Right ventricle myocardium superior (tissue), 1 donor: Measurements from ENCODE around the gene MRPL44. TPM values are rescaled to one million over a fixed set of nuclear protein-coding genes. Genes with fewer than 3 reads are reported as not detected.

Experiments
- ATAC-seq: fragments of 200-7000 bp; cut with Tn5 transposase; one replicate; pipeline ENCODE4 v1.9.1; 2020; ENCODE audit warnings: mild to moderate bottlenecking; ENCODE audit not compliant: poor library complexity
- DNase-seq: peaks from one replicate; pipeline ENCODE4 v3.0.0-alpha.2; 2020
- intact Hi-C: fragments of 100-400 bp; cut with DNase I; formaldehyde crosslinking; loops from one replicate; pipeline ENCODE4 v1.11.2; 2022
- total RNA-seq: library from RNA; stranded (reverse); fragmentation: NEBNext Ultra II Directional; extraction: Animal tissue kit (Norgen Biotek cat#: 25700); gene quantifications from one replicate; pipeline ENCODE4 v1.2.1, GENCODE V29; 2021
- donor health status: DM: no; HTN: yes; CAD: no; lungs with severe emphysema.

MRPL44 gene
- total RNA-seq, 1 donor from 2014 or later = 33.9 TPM

DNA sequence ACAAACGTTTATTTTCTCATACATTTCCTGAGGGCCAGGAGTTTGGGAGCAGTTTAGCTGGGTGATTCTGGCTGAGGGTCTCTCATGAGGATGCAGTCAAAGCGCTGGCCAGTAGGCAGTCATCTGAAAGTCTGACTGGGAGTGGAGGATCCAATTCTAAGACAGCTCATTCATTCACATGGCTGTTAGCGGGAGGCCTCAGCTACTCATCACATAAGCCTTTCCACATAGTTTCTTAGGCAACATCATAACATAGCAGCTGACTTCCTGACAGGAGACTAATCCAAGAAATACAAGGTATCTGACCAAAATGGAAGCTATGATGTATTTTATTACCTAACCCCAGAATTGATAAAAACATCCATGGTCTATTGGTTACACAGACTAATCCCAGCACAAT, 2.9 kb upstream of the MRPL44 start:
- DNase-seq = no peak
- intact Hi-C loops = no loop called here
- ATAC-seq = no peak

DNA sequence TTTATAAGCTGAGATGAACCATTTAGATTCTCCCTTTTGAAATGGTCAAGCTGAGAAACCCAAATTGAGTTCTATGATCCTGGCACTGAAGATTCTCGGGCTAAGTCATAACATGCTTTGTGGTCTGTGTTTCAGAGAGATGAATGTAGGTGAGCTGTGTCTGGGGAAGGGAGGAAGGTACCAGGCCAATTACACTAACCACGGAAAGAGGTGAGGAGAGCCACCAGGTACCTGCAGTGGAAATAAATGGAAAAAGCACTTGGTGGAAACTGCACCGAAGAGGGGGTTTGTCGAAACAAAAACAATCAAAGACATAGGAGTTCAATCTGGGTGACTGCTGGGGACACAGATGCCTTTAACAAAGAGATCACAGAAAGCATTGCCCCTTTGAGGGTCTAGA, 963 bp upstream of the MRPL44 start:
- intact Hi-C loops = no loop called here
- DNase-seq (no peak), ATAC-seq (no peak)

DNA sequence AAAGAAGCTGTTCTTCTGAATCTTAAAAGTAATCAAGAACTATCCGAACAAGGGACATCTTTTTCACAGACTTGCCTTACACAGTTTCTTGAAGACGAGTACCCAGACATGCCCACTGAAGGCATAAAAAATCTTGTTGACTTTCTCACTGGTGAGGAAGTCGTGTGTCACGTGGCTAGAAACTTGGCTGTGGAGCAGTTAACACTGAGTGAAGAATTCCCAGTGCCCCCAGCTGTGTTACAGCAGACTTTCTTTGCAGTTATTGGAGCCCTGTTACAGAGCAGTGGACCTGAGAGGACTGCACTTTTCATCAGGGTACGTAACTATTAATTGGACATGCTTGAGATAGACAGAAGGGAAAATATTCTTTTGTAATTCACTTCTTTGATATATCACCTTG, 2.4 kb downstream of the MRPL44 start:
- DNase-seq = no peak
- peak; percentile 21 for ATAC-seq
- intact Hi-C loops = no loop called here

DNA sequence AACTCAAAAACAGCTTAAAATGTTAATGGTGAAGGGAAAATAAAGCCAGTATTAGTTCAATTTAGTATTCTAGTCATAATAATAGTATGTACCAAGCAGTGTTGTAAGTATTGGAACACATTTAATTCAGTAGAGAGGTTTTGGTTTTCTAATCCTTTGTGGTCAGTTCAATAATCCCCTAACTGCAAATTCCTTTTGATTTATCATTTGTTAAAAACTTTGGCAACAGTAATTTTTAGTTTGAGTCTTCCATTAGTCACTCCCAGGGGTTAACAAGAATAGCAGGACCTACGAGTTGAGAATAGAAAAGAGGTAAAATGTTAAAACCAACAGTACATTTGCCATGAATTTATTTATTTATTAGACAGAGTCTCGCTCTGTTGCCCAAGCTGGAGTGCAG, 10.7 kb downstream of the MRPL44 start:
- DNase-seq = no peak
- ATAC-seq = no peak
- intact Hi-C loops = no loop called here

DNA sequence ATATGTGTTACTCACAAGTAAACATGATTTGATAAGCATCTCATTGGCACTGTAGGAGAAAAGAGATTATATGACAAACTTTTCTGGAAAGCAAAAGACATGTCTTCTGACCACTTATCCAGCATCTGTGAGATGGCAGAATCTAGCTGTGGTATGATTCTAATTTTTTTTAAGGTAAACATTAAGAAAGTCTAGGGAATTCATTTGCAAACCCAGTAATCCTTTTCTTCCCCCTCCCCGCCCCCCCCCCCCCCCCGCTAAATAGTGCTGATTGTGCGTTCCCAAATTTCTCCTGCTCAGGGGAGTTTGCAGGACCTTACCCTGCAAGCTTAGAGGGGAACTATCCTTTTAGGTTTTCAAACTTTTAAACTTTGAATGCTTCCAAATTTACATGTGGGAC, 12.1 kb downstream of the MRPL44 start:
- intact Hi-C loops = no loop called here
- DNase-seq (no peak), ATAC-seq (no peak)

DNA sequence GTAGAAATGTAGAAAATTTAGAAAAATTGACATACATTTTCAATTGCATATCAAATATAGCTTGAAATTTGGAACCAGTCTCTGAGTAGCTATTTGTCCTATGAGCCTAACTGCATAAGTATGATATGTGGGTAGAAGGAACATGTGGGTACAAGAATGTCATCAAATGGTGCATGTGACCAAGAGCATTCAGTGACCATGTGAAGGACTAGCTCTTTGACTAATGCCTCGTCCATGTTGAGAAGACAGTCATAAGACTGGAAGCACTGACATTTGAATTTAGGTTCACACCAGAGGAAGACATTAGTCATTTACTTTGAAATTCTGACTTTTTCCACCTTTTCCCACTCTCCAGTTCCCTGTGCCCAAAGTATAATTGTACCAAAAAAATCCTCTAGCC, 12.6 kb downstream of the MRPL44 start:
- intact Hi-C loops = no loop called here
- ATAC-seq = no peak
- DNase-seq = no peak

DNA sequence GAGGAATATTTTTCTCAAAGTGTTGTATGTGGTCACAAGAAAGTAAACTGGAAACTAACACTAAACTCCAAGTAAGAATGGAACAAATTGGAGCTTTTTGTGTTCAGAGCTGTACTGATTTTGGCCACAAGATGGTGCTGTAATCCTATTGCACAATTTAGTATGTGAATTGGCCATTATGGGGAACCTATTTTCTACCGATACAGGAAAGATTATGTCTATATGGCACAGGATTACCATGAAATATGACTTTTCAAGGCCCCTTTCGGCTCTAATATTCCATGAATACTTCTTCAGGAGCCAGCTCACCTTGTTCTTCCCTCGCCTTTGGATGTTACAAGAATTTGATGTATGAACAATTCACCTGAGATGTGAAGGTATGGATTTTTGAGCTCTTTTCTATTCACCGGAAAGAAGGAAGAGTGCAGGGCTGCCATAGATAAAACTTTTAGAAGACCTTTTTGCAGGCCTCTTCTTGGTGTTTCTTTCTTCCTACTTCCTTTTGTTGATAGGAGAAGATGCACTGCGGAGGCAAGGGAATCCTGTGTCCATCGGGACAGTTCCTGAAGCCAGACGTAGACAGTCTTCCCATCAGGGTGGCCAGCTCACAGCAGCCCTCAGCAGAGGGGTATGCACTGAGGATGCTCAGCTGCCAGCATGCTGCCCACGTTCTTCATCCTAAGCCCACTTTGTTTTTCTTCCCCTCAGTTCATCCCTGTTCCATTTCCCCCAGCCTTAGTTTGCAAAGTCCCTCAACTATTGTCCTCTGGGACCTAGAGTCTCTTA, 13.3 kb downstream of the MRPL44 start:
- intact Hi-C loops = no loop called here
- ATAC-seq = peak; percentile 68
- DNase-seq = no peak

DNA sequence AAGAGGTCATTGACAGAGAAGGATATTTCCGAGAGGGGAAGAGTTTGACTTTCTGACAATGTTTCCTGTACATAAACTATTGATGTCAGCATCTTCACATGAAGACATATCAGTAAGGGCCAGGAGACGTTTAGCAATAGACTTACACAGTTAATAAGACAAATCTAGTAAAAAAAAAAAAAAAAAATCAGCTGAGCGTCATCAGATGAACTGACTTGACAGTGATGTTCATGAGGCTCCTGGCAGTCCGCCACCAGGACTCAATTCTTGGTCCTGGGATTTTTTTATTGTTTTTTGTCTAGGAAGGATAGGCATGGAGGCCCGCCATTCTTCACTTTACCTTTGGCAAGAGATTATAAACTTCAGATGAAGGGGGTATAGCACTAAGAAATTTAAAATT, 14.5 kb downstream of the MRPL44 start:
- intact Hi-C loops = no loop called here
- no peak for ATAC-seq
- no peak for DNase-seq

DNA sequence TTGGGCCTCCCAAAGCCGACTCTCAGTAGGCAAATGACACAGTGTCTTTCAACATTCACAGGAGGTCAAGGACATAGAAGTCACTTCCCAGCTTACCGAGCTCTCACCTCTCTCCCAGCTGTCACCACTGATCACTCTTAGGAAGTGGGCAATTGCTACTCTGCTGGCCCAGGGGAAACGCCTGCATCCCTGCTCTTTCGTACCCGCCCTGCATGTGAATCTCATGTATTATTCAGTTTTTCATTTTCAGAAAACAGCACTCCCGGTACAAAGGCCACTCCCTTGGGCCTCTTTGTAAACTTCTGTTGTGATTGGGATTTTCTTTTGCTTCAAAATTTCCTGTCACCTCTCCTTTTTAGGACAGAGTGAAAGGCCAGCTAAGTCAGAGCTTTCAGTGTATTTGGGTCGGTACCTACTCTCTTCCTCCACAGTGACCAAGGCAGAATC, 15.4 kb downstream of the MRPL44 start:
- no peak for DNase-seq
- ATAC-seq = no peak
- intact Hi-C loops = no loop called here

DNA sequence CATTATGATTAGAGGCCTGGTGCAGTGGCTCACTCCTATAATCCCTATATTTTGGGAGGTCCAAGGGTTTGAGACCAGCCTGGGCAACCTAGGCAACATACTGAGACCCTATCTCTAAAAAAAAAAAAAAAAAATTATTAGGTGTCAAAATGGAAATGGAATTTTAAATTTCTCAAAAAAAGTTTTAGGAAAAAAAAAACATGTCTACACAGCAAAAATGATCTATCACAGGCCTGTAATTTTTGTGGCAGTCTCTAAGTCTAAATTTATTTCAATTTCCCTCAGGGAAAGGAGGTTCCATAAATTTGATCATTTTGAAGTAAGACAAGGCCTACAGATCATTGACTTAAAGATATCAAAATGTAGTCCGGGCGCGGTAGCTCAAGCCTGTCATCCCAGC, 16.3 kb downstream of the MRPL44 start:
- intact Hi-C loops = no loop called here
- ATAC-seq (no peak), DNase-seq (no peak)

DNA sequence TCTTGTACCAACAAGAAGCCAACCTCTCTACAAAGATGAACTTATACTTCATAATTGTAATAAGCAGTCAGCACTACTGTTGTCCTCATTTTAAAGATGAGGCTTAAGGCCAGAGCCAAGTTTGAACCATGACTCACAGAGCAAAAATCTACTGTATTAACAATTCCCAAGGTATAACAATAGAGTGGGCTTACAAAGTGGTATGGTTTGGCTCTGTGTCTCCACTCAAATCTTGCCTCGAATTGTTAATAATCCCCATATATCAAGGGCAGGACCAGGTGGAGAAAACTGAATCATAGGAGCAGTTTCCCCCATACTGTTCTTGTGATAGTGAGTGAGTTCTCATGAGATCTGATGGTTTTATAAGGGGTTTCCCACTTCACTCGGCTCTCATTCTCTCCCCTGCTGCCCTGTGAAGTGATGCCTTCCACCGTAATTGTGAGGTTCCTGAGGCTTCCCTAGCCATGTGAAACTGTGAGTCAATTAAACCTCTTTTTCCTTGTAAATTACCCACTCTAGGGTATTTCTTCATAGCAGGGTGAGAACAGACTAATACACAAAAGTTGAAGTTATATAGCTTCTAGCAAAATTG, 19.5 kb downstream of the MRPL44 start:
- intact Hi-C loops = no loop called here
- no peak for ATAC-seq
- no peak for DNase-seq

DNA sequence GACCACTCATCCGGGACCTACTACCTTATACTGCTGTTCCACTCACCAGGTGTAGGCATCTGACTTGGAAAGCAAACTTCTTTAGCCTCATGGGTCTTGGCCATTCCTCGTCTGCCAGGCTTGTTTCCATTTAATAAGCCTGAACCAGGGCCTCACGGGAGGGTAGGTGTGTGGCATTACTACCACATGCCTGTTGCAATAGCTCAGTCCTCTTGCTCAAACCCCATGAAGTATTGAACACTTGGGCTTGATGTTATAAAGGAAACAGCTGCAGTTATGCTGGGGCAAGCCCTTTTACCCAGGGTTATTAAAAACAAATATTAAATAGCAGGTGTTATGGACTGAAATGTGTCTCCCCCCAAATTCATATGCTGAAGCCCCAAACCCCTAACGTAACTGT, 21.2 kb downstream of the MRPL44 start:
- intact Hi-C loops = no loop called here
- ATAC-seq = no peak
- no peak for DNase-seq

DNA sequence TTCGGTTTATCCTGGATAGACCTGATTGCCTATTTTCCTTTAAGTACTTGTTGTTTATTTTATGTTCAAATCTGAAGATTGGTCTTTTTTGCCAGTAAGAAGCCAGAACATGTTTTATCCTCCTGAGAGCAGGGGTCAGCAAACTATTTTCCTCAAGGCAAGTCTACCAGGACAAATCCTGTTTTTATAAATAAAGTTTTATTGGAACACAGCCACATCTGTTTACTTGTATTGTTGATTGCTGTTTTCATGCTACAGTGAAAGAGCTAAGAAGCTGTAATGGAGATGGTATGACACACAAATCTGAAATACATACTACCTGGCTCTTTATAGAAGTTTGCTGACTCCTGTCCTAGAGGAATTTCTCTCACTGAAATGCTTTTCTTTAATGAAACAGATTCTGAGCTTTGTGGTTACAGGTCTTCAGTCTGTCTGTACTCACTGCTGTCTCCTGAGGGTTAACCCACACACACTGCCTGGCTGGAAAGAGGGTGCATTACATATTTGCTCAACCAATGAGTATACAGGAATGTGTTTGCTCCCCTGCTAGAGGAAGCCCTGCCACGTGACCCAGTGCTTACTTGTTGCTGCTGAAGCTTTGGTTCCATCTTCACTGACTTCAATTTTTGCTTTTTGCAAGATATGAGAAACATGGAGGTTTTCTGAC, 22.6 kb downstream of the MRPL44 start:
- ATAC-seq (no peak), DNase-seq (no peak)
- intact Hi-C loops = no loop called here

DNA sequence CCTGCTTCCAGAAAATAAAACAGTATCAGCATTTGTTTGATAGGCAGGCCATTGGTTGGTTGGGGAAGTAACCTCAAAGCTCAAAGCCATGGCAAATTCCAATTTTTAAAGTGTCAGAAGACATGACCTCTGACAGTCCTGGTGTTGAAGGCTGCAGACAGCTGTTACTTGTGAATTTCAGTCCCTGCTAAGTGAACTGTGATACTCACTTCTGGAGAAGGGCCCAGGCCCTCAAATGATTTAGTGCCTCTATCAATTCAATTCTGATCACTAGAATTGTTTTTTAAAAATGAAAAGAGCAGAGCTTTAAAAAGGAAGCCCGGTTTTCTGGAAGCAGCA, 23.1 kb downstream of the MRPL44 start:
- DNase-seq (no peak), ATAC-seq (no peak)
- intact Hi-C loops = no loop called here

DNA sequence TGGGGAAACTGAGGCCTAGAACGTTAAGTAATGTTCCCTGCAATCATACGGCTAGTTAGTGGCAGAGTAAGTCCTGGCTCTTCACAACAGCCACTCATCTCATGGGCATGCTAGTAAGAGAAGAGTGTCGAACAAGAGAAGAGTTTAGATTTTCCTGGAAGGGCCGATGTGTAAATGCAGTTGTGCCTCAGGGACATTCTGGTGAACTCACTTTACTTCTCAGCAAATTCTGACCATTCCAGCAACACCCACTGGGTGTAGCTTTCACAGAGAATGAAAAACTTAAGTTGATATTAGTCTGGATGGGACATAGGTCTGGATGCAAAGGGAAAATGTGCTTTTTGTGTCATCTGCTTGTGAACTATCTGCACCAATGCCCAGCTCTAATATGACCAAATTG, 23.5 kb downstream of the MRPL44 start:
- DNase-seq (no peak), ATAC-seq (no peak)
- intact Hi-C loops = no loop called here

DNA sequence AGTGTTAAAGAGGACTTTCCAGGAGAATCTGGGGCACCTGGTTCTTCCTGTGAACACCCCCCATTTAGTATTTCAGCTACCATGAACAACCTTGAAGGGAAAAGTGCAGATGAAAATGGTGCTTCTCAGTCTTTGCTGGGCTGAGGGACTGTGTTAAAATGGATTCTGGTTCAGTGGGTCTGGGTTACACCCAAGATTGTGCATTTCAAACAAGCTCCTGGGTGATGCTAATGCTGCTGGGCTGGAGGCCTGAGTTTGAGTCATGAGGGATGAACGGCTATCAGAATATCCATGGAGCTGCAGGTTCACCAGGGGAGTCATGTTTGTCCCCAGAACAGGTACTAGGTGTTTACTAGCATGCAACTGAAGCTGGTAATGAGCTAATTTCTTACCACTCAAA, 24.0 kb downstream of the MRPL44 start:
- intact Hi-C loops = no loop called here
- ATAC-seq (no peak), DNase-seq (no peak)

DNA sequence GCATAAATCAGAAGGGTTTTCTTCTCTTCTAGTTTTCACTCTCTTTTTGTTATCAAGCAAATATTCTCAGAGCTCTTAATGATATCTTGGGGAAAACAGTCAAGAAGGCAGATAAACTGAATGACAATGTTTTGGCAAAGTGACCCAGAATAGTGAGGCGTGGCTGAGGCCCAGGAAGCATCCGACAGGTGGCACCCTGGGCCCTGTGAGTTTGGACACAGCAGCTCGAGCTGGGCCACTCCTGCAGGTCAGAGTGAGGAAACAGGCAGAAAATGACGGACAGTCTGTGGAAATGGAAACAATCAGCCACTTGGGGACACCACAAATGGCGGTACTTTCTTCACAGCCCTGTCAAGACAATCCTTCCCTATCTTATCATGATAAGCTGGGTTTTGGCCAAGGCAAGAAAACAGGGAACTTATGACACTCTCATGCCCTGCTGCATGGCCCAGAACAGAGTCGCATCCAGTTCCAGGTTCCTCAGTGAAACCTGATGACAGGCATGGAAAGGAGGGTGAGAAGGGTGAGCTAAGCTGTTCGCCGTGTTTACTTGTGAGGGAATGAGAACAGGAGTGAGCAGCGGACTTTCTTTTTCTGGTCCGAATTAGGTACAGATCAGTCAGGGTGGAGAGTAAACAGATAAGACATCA, 32.1 kb downstream of the MRPL44 start:
- DNase-seq = no peak
- peak; percentile 25 for ATAC-seq
- intact Hi-C loops = no loop called here

DNA sequence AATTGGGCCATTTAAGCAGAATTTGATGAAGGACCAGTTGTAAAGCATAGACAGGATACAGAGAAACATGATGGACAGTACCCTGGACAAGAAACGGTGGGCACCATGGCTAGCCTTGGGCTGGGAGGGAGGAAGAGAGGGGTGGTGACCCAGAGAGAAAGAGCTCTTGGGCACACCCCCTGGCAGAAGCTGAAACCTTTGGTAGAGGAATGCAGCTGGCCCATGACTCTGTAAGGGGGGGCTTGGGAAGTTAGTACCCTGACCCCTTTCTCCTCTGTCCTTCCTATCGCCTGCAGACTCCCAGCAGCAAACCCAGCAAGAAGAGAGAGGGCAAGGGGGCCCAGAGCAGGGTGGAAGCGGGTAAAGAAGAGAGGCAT, 32.6 kb downstream of the MRPL44 start:
- intact Hi-C loops = no loop called here

DNA sequence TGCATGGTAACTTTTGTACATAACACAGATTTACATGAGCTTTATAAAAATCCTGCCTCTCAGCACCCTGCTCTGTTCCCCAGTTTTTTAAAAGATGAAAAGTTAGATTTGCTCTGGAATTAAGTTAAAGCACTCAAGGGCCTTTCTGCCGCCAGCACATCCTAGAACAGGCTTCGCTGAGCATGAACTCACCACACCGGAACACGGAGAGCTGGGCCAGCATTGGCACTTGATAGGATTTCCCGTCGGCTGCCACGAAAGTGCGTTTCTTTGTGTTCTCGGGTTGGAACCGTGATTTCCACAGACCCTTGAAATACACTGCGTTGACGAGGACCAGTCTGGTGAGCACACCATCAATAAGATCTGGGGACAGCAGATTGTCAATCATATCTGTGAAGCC, 34.3 kb downstream of the MRPL44 start:
- no peak for ATAC-seq
- intact Hi-C loops = no loop called here
- DNase-seq = no peak

More for the DNA sequence above, 32.6 kb downstream of the MRPL44 start:
- no peak for DNase-seq
- ATAC-seq = peak; percentile 31
